Caco-2 (cell line): ENCODE measurements around the gene FAM170B. TPM values are rescaled to one million over a fixed set of nuclear protein-coding genes. Genes with fewer than 3 reads are reported as not detected.

Experiments
- BruUV-seq: library from RNA; stranded (reverse); fragments of 400-500 nt; replicated peaks from 2 replicates; lab custom pipeline; 2021; lab: Mats Ljungman, UMichigan
- CTCF ChIA-PET: fragments of 300-600 bp; sonication (Branson Sonifier 250); formaldehyde crosslinking; loops from one replicate; lab custom pipeline; 2022; ENCODE audit warnings: antibody characterized with exemption; lab: Charles Lee
- POLR2A ChIA-PET: fragments of 300-600 bp; sonication (Branson Sonifier 250); formaldehyde crosslinking; loops from one replicate; lab custom pipeline; 2022; ENCODE audit warnings: antibody characterized with exemption; lab: Charles Lee
- DNase-seq, 2 experiments: peaks; one replicate each; pipeline versions ENCODE4 v3.0.0 to v3.0.0-alpha.2; 2020 to 2022
- H3K27me3 ChIP-seq: replicated peaks from 2 replicates; pipeline ENCODE4 v1.6.0; 2011; ENCODE audit warnings: low read length; ENCODE audit not compliant: control insufficient read depth, insufficient read depth
- H3K36me3 ChIP-seq: 2 replicates; pipeline ENCODE4 v1.5.1; 2011; ENCODE audit warnings: low read length; ENCODE audit not compliant: control insufficient read depth, insufficient read depth
- H3K4me1 ChIP-seq: fragments of 250-450 bp; sonication (Bioruptor Pico); 2 replicates; pipeline ENCODE4 v1.5.1; 2020; ENCODE audit warnings: mild to moderate bottlenecking
- H3K4me3 ChIP-seq: 2 replicates; pipeline ENCODE4 v1.5.1; 2011; ENCODE audit warnings: low read depth, mild to moderate bottlenecking, control low read depth, low read length
- H3K9me3 ChIP-seq: fragments of 250-450 bp; sonication (Bioruptor Pico); 2 replicates; pipeline ENCODE4 v1.5.1; 2020; ENCODE audit warnings: mild to moderate bottlenecking, moderate library complexity
- H3K27ac Mint-ChIP-seq: one replicate; pipeline ENCODE4 v1.8.0; 2022; ENCODE audit warnings: mixed read lengths; ENCODE audit not compliant: unreplicated experiment
- H3K27me3 Mint-ChIP-seq: one replicate; pipeline ENCODE4 v1.8.0; 2022; ENCODE audit warnings: mixed read lengths; ENCODE audit not compliant: insufficient read depth, unreplicated experiment
- H3K36me3 Mint-ChIP-seq: one replicate; pipeline ENCODE4 v1.8.0; 2022; ENCODE audit warnings: mild to moderate bottlenecking, mixed read lengths; ENCODE audit not compliant: insufficient read depth, unreplicated experiment
- H3K4me1 Mint-ChIP-seq: one replicate; pipeline ENCODE4 v1.8.0; 2022; ENCODE audit warnings: low read depth, mixed read lengths; ENCODE audit not compliant: unreplicated experiment
- H3K4me3 Mint-ChIP-seq: one replicate; pipeline ENCODE4 v1.8.0; 2022; ENCODE audit warnings: mild to moderate bottlenecking, moderate library complexity, mixed read lengths; ENCODE audit not compliant: unreplicated experiment
- H3K9me3 Mint-ChIP-seq: one replicate; pipeline ENCODE4 v1.8.0; 2022; ENCODE audit warnings: mixed read lengths; ENCODE audit not compliant: unreplicated experiment
- CTCF ChIP-seq, 2 experiments: fragments of 200-600 bp in 1 of 2; IDR thresholded peaks; 1 replicate in 1 of 2; 2 replicates in 1 of 2; pipeline versions ENCODE4 v1.5.1 to v1.8.0; 2011 to 2022; ENCODE audit warnings: antibody characterized with exemption in 1 of 2, control low read depth in 1 of 2, inconsistent platforms in 1 of 2, low read depth in 1 of 2, low read length in 1 of 2, mild to moderate bottlenecking in 1 of 2, moderate library complexity in 1 of 2; ENCODE audit not compliant: insufficient read depth in 1 of 2, severe bottlenecking in 1 of 2, unreplicated experiment in 1 of 2
- intact Hi-C: fragments of 100-400 bp; cut with micrococcal nuclease; formaldehyde crosslinking; loops from one replicate; pipeline ENCODE4 v1.10.0; 2022; ENCODE audit not compliant: unreplicated experiment
- total RNA-seq: library from RNA; stranded (reverse); gene quantifications from 2 replicates; pipeline ENCODE4 v1.2.3, GENCODE V29; 2022

FAM170B gene
- total RNA-seq, 1 experiment from 2014 or later = not detected

- BruUV-seq = no TSS peak
- Histone ChIP-seq H3K4me1 (no peaks in the 10 kb centered on the region), H3K4me3 (no peak overlapping the region), H3K27me3 (no peaks in the 10 kb centered on the region), H3K36me3 (no peaks in the 10 kb centered on the region), H3K9me3 (peaks cover 9% of the 10 kb centered on the region)
- Mint-ChIP-seq H3K27ac (no peak overlapping the region), H3K27me3 (peaks cover 14% of the 10 kb centered on the region), H3K9me3 (peaks cover 17% of the 10 kb centered on the region), H3K4me3 (no peak overlapping the region), H3K4me1 (peaks cover 5% of the 10 kb centered on the region), H3K36me3 (no peaks in the 10 kb centered on the region)
- no peak for TF ChIP-seq CTCF (IDR thresholded peaks at IDR 0.05; ENCODE audit: insufficient read depth in 1 of 2, low read depth in 1 of 2, low read length in 1 of 2, severe bottlenecking in 1 of 2, unreplicated experiment in 1 of 2)
- intact Hi-C loops = no loop called here
- DNase-seq = no peak
- ChIA-PET POLR2A (no interaction called here), CTCF (no interaction called here)
Observed at GRCh38 chr10:49086889-49087288, 46.9 kb downstream of the FAM170B start.

DNA sequence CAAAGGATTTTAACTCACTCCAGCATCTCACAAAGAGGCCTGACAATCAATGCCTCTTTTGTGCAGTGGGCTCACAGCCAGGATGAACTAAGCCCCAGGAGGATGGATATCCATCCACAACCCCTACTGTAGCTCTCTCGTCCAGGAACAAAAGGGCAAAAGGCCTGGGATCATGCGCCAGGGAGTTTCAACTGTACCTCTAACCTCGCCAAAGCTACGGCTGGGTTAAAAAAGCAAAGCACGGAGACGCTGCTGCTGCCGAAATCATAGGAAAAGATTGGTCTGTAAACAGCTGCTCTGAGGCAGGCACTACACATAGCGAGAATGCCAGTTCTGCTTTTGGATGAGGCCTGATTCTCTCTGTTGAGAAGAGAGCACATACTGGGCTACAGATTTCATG is 50.6 kb downstream of the FAM170B start:
- peaks cover 5% of the 10 kb centered on the region for H3K27me3 Mint-ChIP-seq
- H3K9me3 Mint-ChIP-seq = peaks cover 17% of the 10 kb centered on the region
- Histone ChIP-seq H3K27me3 (no peaks in the 10 kb centered on the region), H3K9me3 (peaks cover 9% of the 10 kb centered on the region), H3K36me3 (no peaks in the 10 kb centered on the region), H3K4me3 (no peak overlapping the region), H3K4me1 (no peaks in the 10 kb centered on the region)
- no peak for DNase-seq
- peaks cover 6% of the 10 kb centered on the region for H3K4me1 Mint-ChIP-seq
- no peaks in the 10 kb centered on the region for H3K36me3 Mint-ChIP-seq
- POLR2A ChIA-PET = no interaction called here
- H3K4me3 Mint-ChIP-seq = no peak overlapping the region
- no TSS peak for BruUV-seq
- no peak overlapping the region for H3K27ac Mint-ChIP-seq
- intact Hi-C loops = no loop called here
- CTCF ChIA-PET = no interaction called here
- TF ChIP-seq CTCF (IDR thresholded peaks at IDR 0.05; ENCODE audit: insufficient read depth in 1 of 2, low read depth in 1 of 2, low read length in 1 of 2, severe bottlenecking in 1 of 2, unreplicated experiment in 1 of 2) = no peak

GRCh38 chr10:49082766-49083165 is 51.1 kb downstream of the FAM170B start:
- Mint-ChIP-seq H3K4me1 (peaks cover 6% of the 10 kb centered on the region), H3K27ac (no peak overlapping the region), H3K27me3 (peaks cover 6% of the 10 kb centered on the region), H3K9me3 (peaks cover 17% of the 10 kb centered on the region), H3K36me3 (no peaks in the 10 kb centered on the region), H3K4me3 (no peak overlapping the region)
- no peaks in the 10 kb centered on the region for H3K4me1 ChIP-seq
- no peaks in the 10 kb centered on the region for H3K36me3 ChIP-seq
- CTCF ChIA-PET = no interaction called here
- H3K4me3 ChIP-seq = no peak overlapping the region
- peaks cover 9% of the 10 kb centered on the region for H3K9me3 ChIP-seq
- intact Hi-C loops = no loop called here
- TF ChIP-seq CTCF (IDR thresholded peaks at IDR 0.05; ENCODE audit: insufficient read depth in 1 of 2, low read depth in 1 of 2, low read length in 1 of 2, severe bottlenecking in 1 of 2, unreplicated experiment in 1 of 2) = no peak
- POLR2A ChIA-PET = no interaction called here
- no peak for DNase-seq
- no peaks in the 10 kb centered on the region for H3K27me3 ChIP-seq
- BruUV-seq = no TSS peak
